NCI-H2029 (cell line): Measurements from ENCODE around the gene GPT2.

ENCODE experiments used
- DNase-seq: peaks from one replicate; lab custom pipeline; 2025; lab: John Stamatoyannopoulos, UW

GPT2 gene

GRCh38 chr16:46898006-46898405 lies 13.8 kb downstream of the GPT2 start:
- no peak for DNase-seq

GRCh38 chr16:46899443-46900143 lies 15.4 kb downstream of the GPT2 start:
- no peak for DNase-seq

GRCh38 chr16:46900455-46901235 lies 16.5 kb downstream of the GPT2 start:
- no peak for DNase-seq

GRCh38 chr16:46901709-46902108 lies 17.5 kb downstream of the GPT2 start:
- DNase-seq = no peak

- no peak for DNase-seq
These were observed 19.2 kb downstream of the GPT2 start for GRCh38 chr16:46903255-46903905.

- no peak for DNase-seq
These were observed 20.3 kb downstream of the GPT2 start for GRCh38 chr16:46904471-46904870.

GRCh38 chr16:46906360-46907060 lies 22.3 kb downstream of the GPT2 start:
- DNase-seq = no peak

- no peak for DNase-seq
These were observed 23.1 kb downstream of the GPT2 start for GRCh38 chr16:46907061-46907774.

GRCh38 chr16:46908540-46909372 lies 24.6 kb downstream of the GPT2 start:
- DNase-seq = peak; percentile 13

- no peak for DNase-seq
These were observed 26.9 kb downstream of the GPT2 start for GRCh38 chr16:46911038-46911437.

- no peak for DNase-seq
These were observed 27.5 kb downstream of the GPT2 start for GRCh38 chr16:46911650-46912049.

- no peak for DNase-seq
These were observed 30.5 kb downstream of the GPT2 start for GRCh38 chr16:46914556-46915201.

GRCh38 chr16:46915483-46916025 lies 31.4 kb downstream of the GPT2 start:
- no peak for DNase-seq

- no peak for DNase-seq
These were observed 32.8 kb downstream of the GPT2 start for GRCh38 chr16:46916980-46917379.

GRCh38 chr16:46918400-46918799 lies 34.2 kb downstream of the GPT2 start:
- no peak for DNase-seq

- peak; percentile 60 for DNase-seq
These were observed 35.0 kb downstream of the GPT2 start for GRCh38 chr16:46918905-46919792.

GRCh38 chr16:46920402-46921068 lies 36.4 kb downstream of the GPT2 start:
- DNase-seq = no peak

- DNase-seq = no peak
These were observed 38.1 kb downstream of the GPT2 start for GRCh38 chr16:46922239-46922638.
